Neuronal stem cell (in vitro differentiated cells): ENCODE results near the gene SUCLG2.

ENCODE experiments used
- DNase-seq: peaks from one replicate; pipeline ENCODE4 v3.0.0-alpha.2; 2013; ENCODE audit warnings: low spot score
- H2AFZ ChIP-seq: one replicate; pipeline ENCODE4 v1.6.1; 2013; ENCODE audit warnings: mild to moderate bottlenecking, low read length, inconsistent platforms
- H2AK5ac ChIP-seq: 2 replicates; pipeline ENCODE4 v1.6.1; 2013; ENCODE audit warnings: low read depth, mild to moderate bottlenecking, inconsistent platforms, low read length, moderate library complexity, mixed read lengths
- H2BK120ac ChIP-seq: 2 replicates; pipeline ENCODE4 v1.6.1; 2013; ENCODE audit warnings: low read depth, mild to moderate bottlenecking, inconsistent platforms, low read length, moderate library complexity, mixed read lengths
- H2BK12ac ChIP-seq: one replicate; pipeline ENCODE4 v1.6.1; 2013; ENCODE audit warnings: low read length, inconsistent platforms
- H2BK15ac ChIP-seq: 2 replicates; pipeline ENCODE4 v1.6.1; 2013; ENCODE audit warnings: mild to moderate bottlenecking, low read length, inconsistent platforms, mixed read lengths
- H2BK5ac ChIP-seq: one replicate; pipeline ENCODE4 v1.6.1; 2013; ENCODE audit warnings: inconsistent platforms, mild to moderate bottlenecking, low read length, moderate library complexity
- H3K14ac ChIP-seq: one replicate; pipeline ENCODE4 v1.6.1; 2013; ENCODE audit warnings: low read length, inconsistent platforms
- H3K18ac ChIP-seq: 2 replicates; pipeline ENCODE4 v1.6.1; 2013; ENCODE audit warnings: low read length, inconsistent platforms
- H3K23ac ChIP-seq: 2 replicates; pipeline ENCODE4 v1.6.1; 2013; ENCODE audit warnings: low read depth, mild to moderate bottlenecking, mixed read lengths, low read length, inconsistent platforms; ENCODE audit not compliant: poor library complexity
- H3K27ac ChIP-seq: replicated peaks from 3 replicates; pipeline ENCODE4 v1.5.1; 2013; ENCODE audit warnings: low read length, inconsistent platforms
- H3K27me3 ChIP-seq, 3 experiments: 2 replicates each; pipeline ENCODE4 v1.6.1; 2013; ENCODE audit warnings: low read length in 3 of 3, mild to moderate bottlenecking in 2 of 3, inconsistent platforms in 1 of 3, low read depth in 1 of 3, mixed read lengths in 1 of 3, moderate library complexity in 1 of 3; ENCODE audit not compliant: control insufficient read depth in 3 of 3, insufficient read depth in 3 of 3
- H3K36me3 ChIP-seq, 2 donors: replicated peaks in 1 of 2; 2 replicates each; pipeline ENCODE4 v1.6.1; 2013; ENCODE audit warnings: low read length in 2 of 2; ENCODE audit not compliant: control insufficient read depth in 2 of 2, insufficient read depth in 2 of 2
- H3K4ac ChIP-seq: 2 replicates; pipeline ENCODE4 v1.6.1; 2013; ENCODE audit warnings: inconsistent platforms, mild to moderate bottlenecking, low read length, moderate library complexity
- H3K4me1 ChIP-seq, 2 donors: 1 replicate in 1 of 2; 2 replicates in 1 of 2; pipeline ENCODE4 v1.6.1; 2013; ENCODE audit warnings: low read length in 2 of 2, low read depth in 1 of 2; ENCODE audit not compliant: control insufficient read depth in 2 of 2, insufficient read depth in 1 of 2
- H3K4me2 ChIP-seq: one replicate; pipeline ENCODE4 v1.6.1; 2013; ENCODE audit warnings: mild to moderate bottlenecking, low read length, inconsistent platforms; ENCODE audit not compliant: insufficient read depth, poor library complexity, severe bottlenecking
- H3K4me3 ChIP-seq, 2 donors: 2 replicates each; pipeline ENCODE4 v1.5.1; 2013; ENCODE audit warnings: low read length in 2 of 2, mild to moderate bottlenecking in 2 of 2, inconsistent platforms in 1 of 2, moderate library complexity in 1 of 2
- H3K79me1 ChIP-seq: one replicate; pipeline ENCODE4 v1.6.1; 2013; ENCODE audit warnings: low read depth, mild to moderate bottlenecking, inconsistent platforms, low read length, moderate library complexity
- H3K9ac ChIP-seq: one replicate; pipeline ENCODE4 v1.6.1; 2013; ENCODE audit warnings: mild to moderate bottlenecking, low read depth, low read length, inconsistent platforms; ENCODE audit not compliant: poor library complexity
- H3K9me3 ChIP-seq, 2 donors: replicated peaks in 1 of 2; 2 replicates each; pipeline versions ENCODE3 to v1.6.1; 2013; ENCODE audit warnings: low read length in 2 of 2, mild to moderate bottlenecking in 2 of 2, inconsistent platforms in 1 of 2, low read depth in 1 of 2, mixed read lengths in 1 of 2, moderate library complexity in 1 of 2; ENCODE audit not compliant: control insufficient read depth in 2 of 2, insufficient read depth in 1 of 2
- H4K8ac ChIP-seq: one replicate; pipeline ENCODE4 v1.6.1; 2013; ENCODE audit warnings: low read depth, mild to moderate bottlenecking, inconsistent platforms, low read length, moderate library complexity
- H4K91ac ChIP-seq: one replicate; pipeline ENCODE4 v1.6.1; 2013; ENCODE audit warnings: low read length, low read depth, mild to moderate bottlenecking, inconsistent platforms; ENCODE audit not compliant: poor library complexity
- WGBS, 2 donors: extraction: QIAGEN DNeasy Blood & Tissue Kit; methylation state at CpG; one replicate each; pipeline ENCODE4 v1.1.7; 2013; ENCODE audit warnings: missing lambda C conversion rate in 2 of 2, mixed read lengths in 1 of 2; ENCODE audit not compliant: insufficient read length in 2 of 2, insufficient replicate concordance in 1 of 2; ENCODE audit errors: extremely low coverage in 2 of 2; 5-methylcytosine and 5-hydroxymethylcytosine counted together

Gene SUCLG2

GRCh38 chr3:67642734-67643133 lies 11.7 kb downstream of the SUCLG2 start:
- no peak overlapping the region for H3K4ac ChIP-seq
- H3K36me3 ChIP-seq, result peaks cover 4 to 23% of the 10 kb centered on the region in 2 donors
- no peak overlapping the region for H4K91ac ChIP-seq
- no peak overlapping the region for H3K27ac ChIP-seq
- H4K8ac ChIP-seq, result no peak overlapping the region
- H2AFZ ChIP-seq, result no peak overlapping the region
- DNase-seq, result no peak
- H2BK120ac ChIP-seq, result no peak overlapping the region
- WGBS, 2 donors, result no CpG with 5 or more reads among the region's 1 CpG
- no peak overlapping the region for H2BK15ac ChIP-seq
- no peak overlapping the region for H2BK5ac ChIP-seq
- H3K4me3 ChIP-seq, result no peak overlapping the region
- H3K4me2 ChIP-seq, result no peak overlapping the region
- no peak overlapping the region for H3K9ac ChIP-seq
- no peak overlapping the region for H2BK12ac ChIP-seq
- no peak overlapping the region for H3K18ac ChIP-seq
- no peaks in the 10 kb centered on the region for H3K79me1 ChIP-seq
- H3K23ac ChIP-seq, result no peak overlapping the region
- H3K27me3 ChIP-seq, result no peaks in the 10 kb centered on the region
- no peaks in the 10 kb centered on the region for H3K4me1 ChIP-seq
- no peak overlapping the region for H3K14ac ChIP-seq
- no peak overlapping the region for H2AK5ac ChIP-seq
- H3K9me3 ChIP-seq, result peaks cover 0 to 2% of the 10 kb centered on the region in 2 donors

DNA sequence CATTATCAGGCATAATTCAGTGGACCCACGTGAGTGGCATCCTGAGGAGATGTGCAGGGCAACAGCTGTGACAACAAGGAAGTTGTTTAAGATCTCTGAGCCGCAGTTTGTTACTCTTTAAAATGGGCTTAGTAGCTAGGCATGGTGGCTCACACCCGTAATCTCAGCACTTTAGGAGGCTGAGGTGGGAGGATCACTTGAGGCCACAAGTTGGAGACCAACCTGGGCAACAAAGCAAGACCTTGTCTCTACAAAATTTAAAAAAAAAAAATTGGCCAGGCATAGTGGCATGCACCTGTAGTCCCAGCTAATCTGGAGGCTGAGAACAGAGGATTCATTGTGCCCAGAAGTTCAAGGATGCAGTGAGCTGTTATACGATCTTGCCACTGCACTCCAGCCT lies 12.2 kb downstream of the SUCLG2 start:
- Histone ChIP-seq H2AK5ac (no peak overlapping the region), H3K36me3 (peaks cover 3 to 26% of the 10 kb centered on the region in 2 donors), H2BK15ac (no peak overlapping the region), H3K18ac (no peak overlapping the region), H3K9ac (no peak overlapping the region), H3K9me3 (peaks cover 0 to 2% of the 10 kb centered on the region in 2 donors), H3K27me3 (no peaks in the 10 kb centered on the region), H3K4me3 (no peak overlapping the region), H3K14ac (no peak overlapping the region), H4K8ac (no peak overlapping the region), H3K27ac (no peak overlapping the region), H4K91ac (no peak overlapping the region), H2BK12ac (no peak overlapping the region), H2AFZ (no peak overlapping the region), H2BK120ac (no peak overlapping the region), H3K4ac (no peak overlapping the region), H3K4me2 (no peak overlapping the region), H2BK5ac (no peak overlapping the region), H3K23ac (no peak overlapping the region), H3K4me1 (no peaks in the 10 kb centered on the region), H3K79me1 (no peaks in the 10 kb centered on the region)
- WGBS, 2 donors, result no CpG with 5 or more reads among the region's 4 CpGs
- DNase-seq, result no peak

DNA sequence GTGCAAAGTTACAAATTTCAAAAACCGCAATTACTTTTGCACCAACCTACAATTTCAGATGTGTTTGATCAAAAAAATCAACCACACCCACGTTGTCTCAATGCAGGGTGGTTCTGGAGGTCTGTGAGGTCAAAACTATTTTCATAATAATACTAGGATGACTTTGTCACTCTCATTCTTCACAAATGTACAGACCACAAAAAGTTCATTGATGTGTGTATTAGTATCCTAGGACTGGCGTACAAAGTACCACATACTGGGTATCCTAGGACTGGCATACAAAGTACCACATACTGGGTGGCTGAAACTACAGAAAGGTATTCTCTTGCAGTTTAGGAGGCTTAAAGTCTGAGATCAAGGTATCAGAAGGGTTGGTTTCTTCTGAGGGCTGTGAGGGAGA lies 13.0 kb downstream of the SUCLG2 start:
- whole genome bisulfite sequencing, 2 donors, result no CpG with 5 or more reads among the region's 3 CpGs
- no peak overlapping the region for H2BK120ac ChIP-seq
- H4K91ac ChIP-seq, result no peak overlapping the region
- H3K9ac ChIP-seq, result no peak overlapping the region
- peaks cover 0 to 30% of the 10 kb centered on the region in 2 donors for H3K36me3 ChIP-seq
- H3K79me1 ChIP-seq, result no peaks in the 10 kb centered on the region
- no peak overlapping the region for H2BK5ac ChIP-seq
- H2BK15ac ChIP-seq, result no peak overlapping the region
- H3K27ac ChIP-seq, result no peak overlapping the region
- no peak for DNase-seq
- H4K8ac ChIP-seq, result no peak overlapping the region
- H3K4me1 ChIP-seq, result no peaks in the 10 kb centered on the region
- H2AK5ac ChIP-seq, result no peak overlapping the region
- H3K27me3 ChIP-seq, result no peaks in the 10 kb centered on the region
- H3K4me2 ChIP-seq, result no peak overlapping the region
- H3K14ac ChIP-seq, result no peak overlapping the region
- no peak overlapping the region for H2BK12ac ChIP-seq
- no peak overlapping the region for H3K4me3 ChIP-seq
- no peak overlapping the region for H3K18ac ChIP-seq
- H3K4ac ChIP-seq, result no peak overlapping the region
- H3K23ac ChIP-seq, result no peak overlapping the region
- H3K9me3 ChIP-seq, result no peaks in the 10 kb centered on the region
- no peak overlapping the region for H2AFZ ChIP-seq

DNA sequence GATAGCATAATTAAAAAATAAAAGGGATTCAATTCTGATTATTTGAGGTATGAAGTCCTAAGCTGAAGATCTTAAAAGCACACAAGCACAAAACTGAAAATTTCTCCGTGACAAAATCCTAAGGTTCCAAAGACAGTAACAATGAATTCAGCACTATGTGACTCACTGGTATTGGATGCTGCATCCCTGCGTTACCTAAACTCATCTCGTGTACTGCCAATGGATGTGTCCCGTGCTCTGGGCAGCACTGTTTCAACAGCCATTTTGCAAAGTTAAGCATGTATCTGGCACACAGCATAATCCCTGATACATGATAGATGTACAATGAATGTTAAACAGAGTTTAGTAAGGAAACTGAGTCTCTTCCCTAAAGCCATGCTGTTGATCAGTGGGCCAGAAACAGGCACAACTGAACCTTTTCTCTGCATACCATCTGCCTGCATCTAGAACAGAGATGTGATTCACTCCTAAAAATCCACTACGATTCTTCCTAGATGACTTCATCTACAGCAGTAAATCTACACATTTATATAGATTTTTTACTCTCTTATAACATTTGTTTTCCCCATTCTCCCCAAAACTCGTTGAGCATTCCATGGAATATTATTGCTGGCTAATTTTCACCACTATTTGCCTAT lies 14.3 kb downstream of the SUCLG2 start:
- no peak overlapping the region for H2BK5ac ChIP-seq
- no peaks in the 10 kb centered on the region for H3K79me1 ChIP-seq
- H4K91ac ChIP-seq, result no peak overlapping the region
- H3K9ac ChIP-seq, result no peak overlapping the region
- H3K4me1 ChIP-seq, result peaks cover 0 to 1% of the 10 kb centered on the region in 2 donors
- H3K4me2 ChIP-seq, result no peak overlapping the region
- H3K9me3 ChIP-seq, result no peaks in the 10 kb centered on the region
- H3K36me3 ChIP-seq, result peaks cover 0 to 33% of the 10 kb centered on the region in 2 donors
- H2BK120ac ChIP-seq, result no peak overlapping the region
- no peak overlapping the region for H3K14ac ChIP-seq
- H4K8ac ChIP-seq, result no peak overlapping the region
- no peak overlapping the region for H2AFZ ChIP-seq
- DNase-seq, result no peak
- no peak overlapping the region for H3K23ac ChIP-seq
- no peaks in the 10 kb centered on the region for H3K27me3 ChIP-seq
- H3K4me3 ChIP-seq, result no peak overlapping the region
- H2AK5ac ChIP-seq, result no peak overlapping the region
- no peak overlapping the region for H2BK12ac ChIP-seq
- no CpG with 5 or more reads among the region's 6 CpGs for WGBS, 2 donors
- H2BK15ac ChIP-seq, result no peak overlapping the region
- no peak overlapping the region for H3K18ac ChIP-seq
- H3K4ac ChIP-seq, result no peak overlapping the region
- no peak overlapping the region for H3K27ac ChIP-seq
